ENCODE data around the gene SLC1A1.

DNA sequence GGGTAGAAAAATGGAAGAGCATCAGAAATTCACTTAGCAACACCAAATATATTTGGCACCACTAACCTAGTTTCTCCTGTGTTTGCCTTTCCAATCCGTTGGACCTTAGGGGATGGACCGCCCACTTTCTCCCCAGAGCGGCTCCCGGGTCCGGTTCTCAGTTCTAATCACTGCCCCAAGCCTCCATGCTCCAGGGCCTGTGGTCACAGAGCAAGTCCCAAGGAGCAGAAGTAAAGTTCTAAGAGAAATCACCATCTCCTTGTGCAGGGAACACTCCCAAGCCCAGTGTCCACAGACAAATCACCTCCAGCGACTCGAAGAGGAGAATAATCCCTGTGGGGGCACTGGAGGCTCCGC lies 728 bp upstream of the SLC1A1 start:
- TF ChIP-seq CREB1 (CRISPR knock-in tag; IDR thresholded peaks at IDR 0.05; ENCODE audit: low read depth) (no peak), NANOG (IDR thresholded peaks at IDR 0.05; ENCODE audit: borderline replicate concordance) (no peak), EZH2phosphoT487 (IDR thresholded peaks at IDR 0.05; ENCODE audit: unreplicated experiment) (no peak)
- TF ChIP-seq, protein P1, sequence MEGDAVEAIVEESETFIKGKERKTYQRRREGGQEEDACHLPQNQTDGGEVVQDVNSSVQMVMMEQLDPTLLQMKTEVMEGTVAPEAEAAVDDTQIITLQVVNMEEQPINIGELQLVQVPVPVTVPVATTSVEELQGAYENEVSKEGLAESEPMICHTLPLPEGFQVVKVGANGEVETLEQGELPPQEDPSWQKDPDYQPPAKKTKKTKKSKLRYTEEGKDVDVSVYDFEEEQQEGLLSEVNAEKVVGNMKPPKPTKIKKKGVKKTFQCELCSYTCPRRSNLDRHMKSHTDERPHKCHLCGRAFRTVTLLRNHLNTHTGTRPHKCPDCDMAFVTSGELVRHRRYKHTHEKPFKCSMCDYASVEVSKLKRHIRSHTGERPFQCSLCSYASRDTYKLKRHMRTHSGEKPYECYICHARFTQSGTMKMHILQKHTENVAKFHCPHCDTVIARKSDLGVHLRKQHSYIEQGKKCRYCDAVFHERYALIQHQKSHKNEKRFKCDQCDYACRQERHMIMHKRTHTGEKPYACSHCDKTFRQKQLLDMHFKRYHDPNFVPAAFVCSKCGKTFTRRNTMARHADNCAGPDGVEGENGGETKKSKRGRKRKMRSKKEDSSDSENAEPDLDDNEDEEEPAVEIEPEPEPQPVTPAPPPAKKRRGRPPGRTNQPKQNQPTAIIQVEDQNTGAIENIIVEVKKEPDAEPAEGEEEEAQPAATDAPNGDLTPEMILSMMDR (conservative IDR thresholded peaks at IDR 0.05; ENCODE audit: low read depth in 2 of 2) = no peak
